ENCODE data around the gene YIPF4. TPM values are rescaled to one million over a fixed set of nuclear protein-coding genes. Genes with fewer than 3 reads are reported as not detected.
A peak's percentile ranks its signal among the peaks of the same experiment; 100 is the strongest.

YIPF4 gene
- total RNA-seq = 21.6 and 29.8 TPM in 2 replicates

DNA sequence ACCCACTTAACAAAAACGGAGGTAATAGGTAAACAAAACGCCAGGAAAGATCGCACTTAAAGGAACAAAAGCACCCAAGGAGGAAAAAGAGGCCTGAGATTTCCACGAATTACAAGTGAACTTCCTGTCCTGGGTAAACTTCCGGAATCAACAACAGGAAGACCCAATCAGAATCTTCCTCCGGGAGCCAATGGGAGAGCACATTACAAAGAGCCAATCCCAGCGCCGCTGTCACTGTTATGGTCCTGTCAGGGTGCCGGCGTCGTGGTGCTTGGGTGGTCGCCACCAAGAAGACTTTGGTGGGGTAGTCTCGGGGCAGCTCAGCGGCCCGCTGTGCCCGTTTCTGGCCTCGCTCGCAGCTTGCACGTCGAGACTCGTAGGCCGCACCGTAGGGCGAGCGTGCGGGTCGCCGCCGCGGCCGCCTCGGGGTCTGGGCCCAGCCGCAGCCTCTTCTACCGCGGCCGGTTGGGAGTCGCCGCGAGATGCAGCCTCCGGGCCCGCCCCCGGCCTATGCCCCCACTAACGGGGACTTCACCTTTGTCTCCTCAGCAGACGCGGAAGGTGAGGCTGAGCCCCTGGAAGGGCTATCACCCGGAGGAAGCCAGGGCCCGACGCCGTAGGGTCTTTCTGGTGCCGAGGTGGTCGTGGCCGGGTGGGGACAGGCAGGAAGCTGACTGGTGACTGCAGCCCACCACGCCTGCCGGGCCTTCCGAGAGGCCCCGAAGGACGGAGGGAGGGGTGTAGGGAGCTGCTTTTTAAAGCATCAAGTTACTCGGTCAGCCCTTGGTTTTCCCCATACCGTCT, at the start of gene YIPF4:
Gene YIPF4 (plus strand): TSS at position 231 of the 804 bp plus-strand sequence. CDS start 252 bp downstream, at position 483.
- no peaks in the 10 kb centered on the region for H3K27me3 ChIP-seq (ENCODE audit: control insufficient read depth, insufficient read depth, low read length)
- TF ChIP-seq CTCF (IDR thresholded peaks at IDR 0.05; ENCODE audit: insufficient read depth, low read length, poor library complexity, severe bottlenecking) = no peak
- DNase-seq (ENCODE audit: low read depth) = peak; percentile 75
- H3K4me3 ChIP-seq (ENCODE audit: low read depth, low read length) = peak within 1 kb of the TSS; percentile 93
- no peaks in the 10 kb centered on the region for H3K36me3 ChIP-seq (ENCODE audit: control insufficient read depth, insufficient read depth, low read length)

DNA sequence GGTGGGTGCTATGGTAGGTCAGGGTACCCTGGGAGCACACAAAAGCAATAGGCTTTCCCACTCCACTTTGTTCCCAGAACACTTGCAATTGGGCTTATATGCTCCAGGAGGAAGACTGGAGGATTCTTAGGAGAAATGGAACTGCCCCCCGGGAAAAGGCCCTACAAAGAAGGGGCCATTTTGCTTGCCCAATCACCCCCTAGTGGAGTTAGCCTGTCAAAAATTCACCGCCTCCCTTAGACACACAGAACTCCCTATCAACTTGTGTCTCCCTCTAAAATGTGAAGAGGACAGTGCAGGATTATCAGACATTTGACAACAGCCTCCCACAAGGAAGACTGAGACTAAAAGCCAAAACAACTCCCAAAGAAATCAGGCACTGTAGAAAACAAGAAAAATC, 49.5 kb upstream of the YIPF4 start:
- TF ChIP-seq CTCF (IDR thresholded peaks at IDR 0.05; ENCODE audit: insufficient read depth, low read length, poor library complexity, severe bottlenecking) = no peak
- Histone ChIP-seq H3K4me3 (ENCODE audit: low read depth, low read length) (no peak overlapping the region), H3K27me3 (ENCODE audit: control insufficient read depth, insufficient read depth, low read length) (no peaks in the 10 kb centered on the region), H3K36me3 (ENCODE audit: control insufficient read depth, insufficient read depth, low read length) (no peaks in the 10 kb centered on the region)
- DNase-seq (ENCODE audit: low read depth) = no peak

DNA sequence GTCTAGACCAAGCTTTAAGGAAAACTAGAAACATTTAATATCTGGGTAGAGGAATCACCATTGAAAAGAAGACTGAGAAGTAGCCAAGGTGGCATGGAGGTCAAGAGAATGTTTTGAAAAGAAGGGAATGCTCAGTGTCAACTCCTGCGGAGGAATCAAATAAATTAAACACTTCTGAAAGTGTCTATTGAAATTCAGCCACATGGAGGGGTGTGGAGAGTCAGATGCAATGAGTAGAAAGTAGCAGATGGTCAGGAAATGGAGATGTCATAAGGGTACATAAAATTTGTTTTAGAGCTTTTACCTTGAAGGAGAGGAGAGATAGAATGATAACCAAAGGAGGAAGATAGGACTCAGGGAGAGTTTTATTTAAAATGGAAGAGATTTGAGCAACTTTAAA, 48.1 kb upstream of the YIPF4 start:
- Histone ChIP-seq H3K27me3 (ENCODE audit: control insufficient read depth, insufficient read depth, low read length) (no peaks in the 10 kb centered on the region), H3K36me3 (ENCODE audit: control insufficient read depth, insufficient read depth, low read length) (no peaks in the 10 kb centered on the region), H3K4me3 (ENCODE audit: low read depth, low read length) (no peak overlapping the region)
- DNase-seq (ENCODE audit: low read depth) = no peak
- no peak for TF ChIP-seq CTCF (IDR thresholded peaks at IDR 0.05; ENCODE audit: insufficient read depth, low read length, poor library complexity, severe bottlenecking)

DNA sequence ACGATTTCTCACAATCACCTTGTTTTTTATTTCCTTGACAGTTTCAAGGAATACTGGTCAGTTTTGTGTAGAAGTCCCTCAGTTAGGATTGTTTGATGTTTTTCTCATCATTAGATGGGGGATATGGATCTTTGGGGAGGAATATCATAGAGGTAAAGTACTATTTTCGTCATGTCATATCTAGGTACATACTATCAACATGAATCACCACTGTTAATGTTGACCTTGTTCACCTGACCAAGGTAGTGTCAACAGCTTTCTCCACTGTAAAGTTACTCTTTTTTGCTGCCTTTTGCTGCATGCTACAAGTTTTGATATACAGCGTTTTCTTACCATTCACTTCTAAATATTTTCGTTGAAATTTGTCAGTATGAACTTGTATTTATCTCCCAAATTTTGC, 45.7 kb upstream of the YIPF4 start:
- Histone ChIP-seq H3K27me3 (ENCODE audit: control insufficient read depth, insufficient read depth, low read length) (no peaks in the 10 kb centered on the region), H3K36me3 (ENCODE audit: control insufficient read depth, insufficient read depth, low read length) (no peaks in the 10 kb centered on the region), H3K4me3 (ENCODE audit: low read depth, low read length) (no peak overlapping the region)
- DNase-seq (ENCODE audit: low read depth) = no peak
- no peak for TF ChIP-seq CTCF (IDR thresholded peaks at IDR 0.05; ENCODE audit: insufficient read depth, low read length, poor library complexity, severe bottlenecking)

DNA sequence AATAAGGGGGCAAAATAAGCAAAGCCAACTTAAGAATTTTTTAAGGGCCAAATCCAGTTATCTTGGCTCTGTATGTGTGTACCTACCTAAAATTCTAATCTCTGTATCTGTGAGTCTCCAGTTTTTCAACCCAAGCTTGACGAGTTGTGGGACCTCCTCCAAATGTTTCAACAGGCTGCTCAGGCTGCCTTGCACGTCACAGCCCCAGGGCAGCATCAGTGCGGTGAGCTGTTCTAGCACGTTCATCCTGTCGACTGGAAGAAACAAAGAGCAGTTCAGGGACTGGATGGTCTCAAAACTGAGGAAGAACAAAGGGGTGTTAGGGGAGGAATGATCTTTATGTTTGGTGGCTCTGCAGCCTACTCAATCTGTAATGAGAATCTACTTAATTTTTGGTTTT, 42.4 kb upstream of the YIPF4 start:
- Histone ChIP-seq H3K4me3 (ENCODE audit: low read depth, low read length) (no peak overlapping the region), H3K27me3 (ENCODE audit: control insufficient read depth, insufficient read depth, low read length) (no peaks in the 10 kb centered on the region), H3K36me3 (ENCODE audit: control insufficient read depth, insufficient read depth, low read length) (no peaks in the 10 kb centered on the region)
- DNase-seq (ENCODE audit: low read depth) = no peak
- no peak for TF ChIP-seq CTCF (IDR thresholded peaks at IDR 0.05; ENCODE audit: insufficient read depth, low read length, poor library complexity, severe bottlenecking)

- no peak for DNase-seq (ENCODE audit: low read depth)
- Histone ChIP-seq H3K4me3 (ENCODE audit: low read depth, low read length) (no peak overlapping the region), H3K36me3 (ENCODE audit: control insufficient read depth, insufficient read depth, low read length) (no peaks in the 10 kb centered on the region), H3K27me3 (ENCODE audit: control insufficient read depth, insufficient read depth, low read length) (no peaks in the 10 kb centered on the region)
- no peak for TF ChIP-seq CTCF (IDR thresholded peaks at IDR 0.05; ENCODE audit: insufficient read depth, low read length, poor library complexity, severe bottlenecking)
Measured at GRCh38 chr2:32237488-32237887, 40.2 kb upstream of the YIPF4 start.
